Mucosa of descending colon (tissue), 3 donors: Measurements from ENCODE around the gene ANP32B. TPM values are rescaled to one million over a fixed set of nuclear protein-coding genes. Genes with fewer than 3 reads are reported as not detected.

Experiments used
- ATAC-seq: fragments of 200-7000 bp; cut with Tn5 transposase; one replicate; pipeline ENCODE4 v1.9.1; 2020; ENCODE audit warnings: mild to moderate bottlenecking, moderate library complexity
- DNase-seq, 3 donors: peaks; one replicate each; pipeline ENCODE4 v3.0.0-alpha.2; 2020
- H3K36me3 ChIP-seq: fragments of 200-600 bp; one replicate; pipeline ENCODE4 v1.8.0; 2021; ENCODE audit warnings: low read depth, mild to moderate bottlenecking
- H3K4me1 ChIP-seq: fragments of 200-600 bp; one replicate; pipeline ENCODE4 v1.8.0; 2021; ENCODE audit warnings: low read depth, mild to moderate bottlenecking
- H3K4me3 ChIP-seq: fragments of 200-600 bp; one replicate; pipeline ENCODE4 v1.8.0; 2021; ENCODE audit warnings: mild to moderate bottlenecking
- H3K9me3 ChIP-seq: fragments of 200-600 bp; one replicate; pipeline ENCODE4 v1.8.0; 2021; ENCODE audit warnings: mild to moderate bottlenecking
- CTCF ChIP-seq: fragments of 200-600 bp; IDR thresholded peaks from one replicate; pipeline ENCODE4 v1.8.0; 2022; ENCODE audit warnings: antibody characterized with exemption, mild to moderate bottlenecking
- intact Hi-C, 2 donors: fragments of 100-400 bp; cut with DNase I in 1 of 2; cut with micrococcal nuclease in 1 of 2; formaldehyde crosslinking; loops; one replicate each; pipeline versions ENCODE4 v1.11.0 to v1.11.1; 2022; cut with DNase I, micrococcal nuclease
- total RNA-seq, 3 donors: library from RNA; stranded (reverse); fragmentation: NEBNext Ultra II Directional in 2 of 3; extraction: Animal tissue kit (Norgen Biotek cat#: 25700) in 2 of 3; gene quantifications; one replicate each; pipeline versions ENCODE4 v1.2.1 to v1.2.4, GENCODE V29; 2021 to 2023
- donor health status: DM: no; HTN: no; CAD: no; lungs with moderate emphysema.
- donor health status: DM: no; HTN: no; CAD: no.
- donor health status: DM: no; HTN: yes; CAD: no.

ANP32B gene
- total RNA-seq, 3 donors from 2014 or later, result 121 to 129 (median 125) TPM

GRCh38 chr9:98006127-98006796 is 23.1 kb downstream of the ANP32B start:
- peaks cover 3% of the 10 kb centered on the region for H3K36me3 ChIP-seq
- intact Hi-C loops, result no loop called here
- ATAC-seq, result no peak
- DNase-seq, result no peak
- no peaks in the 10 kb centered on the region for H3K9me3 ChIP-seq
- TF ChIP-seq CTCF, result no peak
- no peaks in the 10 kb centered on the region for H3K4me1 ChIP-seq
- H3K4me3 ChIP-seq, result no peak overlapping the region

- Histone ChIP-seq H3K9me3 (no peaks in the 10 kb centered on the region), H3K4me3 (no peak overlapping the region), H3K4me1 (no peaks in the 10 kb centered on the region), H3K36me3 (peaks cover 3% of the 10 kb centered on the region)
- DNase-seq (no peak), ATAC-seq (no peak)
- no peak for TF ChIP-seq CTCF
- intact Hi-C loops, result no loop called here
These were observed 24.2 kb downstream of the ANP32B start for GRCh38 chr9:98007251-98007928.

- Histone ChIP-seq H3K36me3 (peaks cover 3% of the 10 kb centered on the region), H3K9me3 (no peaks in the 10 kb centered on the region), H3K4me3 (no peak overlapping the region), H3K4me1 (no peaks in the 10 kb centered on the region)
- no peak for DNase-seq
- intact Hi-C loops, result no loop called here
- no peak for TF ChIP-seq CTCF
- ATAC-seq, result no peak
These were observed 25.6 kb downstream of the ANP32B start for GRCh38 chr9:98008764-98009163.

GRCh38 chr9:98009437-98009836 is 26.3 kb downstream of the ANP32B start:
- H3K36me3 ChIP-seq, result peaks cover 3% of the 10 kb centered on the region
- intact Hi-C loops, result no loop called here

GRCh38 chr9:98009936-98010335 is 26.8 kb downstream of the ANP32B start:
- Histone ChIP-seq H3K36me3 (peaks cover 3% of the 10 kb centered on the region), H3K4me1 (no peaks in the 10 kb centered on the region), H3K9me3 (no peaks in the 10 kb centered on the region), H3K4me3 (no peak overlapping the region)
- intact Hi-C loops, result no loop called here
- DNase-seq (no peak), ATAC-seq (no peak)
- TF ChIP-seq CTCF, result no peak

More at GRCh38 chr9:98009437-98009836, 26.3 kb downstream of the ANP32B start:
- no peak for ATAC-seq
- H3K9me3 ChIP-seq, result no peaks in the 10 kb centered on the region
- H3K4me3 ChIP-seq, result no peak overlapping the region
- no peak for TF ChIP-seq CTCF
- DNase-seq, result no peak
- no peaks in the 10 kb centered on the region for H3K4me1 ChIP-seq
